Activated T-cell treated with anti-CD3 and anti-CD28 coated beads, Interleukin-2, amount 50 U/mL, for 24 hours (primary cell): ENCODE data around the gene BATF3.
"Not testable (repeated sequence)": the region's sequence is repeated elsewhere in the genome, so short reads cannot be mapped to it uniquely, and the experiment has no call there.

Experiments
- DNase-seq: peaks from one replicate; pipeline ENCODE4 v3.0.0-alpha.2; 2020
- H3K27ac Mint-ChIP-seq: 2 replicates; pipeline ENCODE4 v1.8.0; 2020; ENCODE audit warnings: mild to moderate bottlenecking, mixed read lengths
- H3K27me3 Mint-ChIP-seq: 2 replicates; pipeline ENCODE4 v1.8.0; 2020; ENCODE audit warnings: mixed read lengths
- H3K36me3 Mint-ChIP-seq: 2 replicates; pipeline ENCODE4 v1.8.0; 2020; ENCODE audit warnings: low read depth, mixed read lengths
- H3K4me1 Mint-ChIP-seq: 2 replicates; pipeline ENCODE4 v1.8.0; 2020; ENCODE audit warnings: low read depth, mixed read lengths
- H3K4me3 Mint-ChIP-seq: 2 replicates; pipeline ENCODE4 v1.8.0; 2020; ENCODE audit warnings: mild to moderate bottlenecking, moderate library complexity, mixed read lengths
- H3K9me3 Mint-ChIP-seq: 2 replicates; pipeline ENCODE4 v1.8.0; 2020; ENCODE audit warnings: mixed read lengths

The BATF3 gene

DNA sequence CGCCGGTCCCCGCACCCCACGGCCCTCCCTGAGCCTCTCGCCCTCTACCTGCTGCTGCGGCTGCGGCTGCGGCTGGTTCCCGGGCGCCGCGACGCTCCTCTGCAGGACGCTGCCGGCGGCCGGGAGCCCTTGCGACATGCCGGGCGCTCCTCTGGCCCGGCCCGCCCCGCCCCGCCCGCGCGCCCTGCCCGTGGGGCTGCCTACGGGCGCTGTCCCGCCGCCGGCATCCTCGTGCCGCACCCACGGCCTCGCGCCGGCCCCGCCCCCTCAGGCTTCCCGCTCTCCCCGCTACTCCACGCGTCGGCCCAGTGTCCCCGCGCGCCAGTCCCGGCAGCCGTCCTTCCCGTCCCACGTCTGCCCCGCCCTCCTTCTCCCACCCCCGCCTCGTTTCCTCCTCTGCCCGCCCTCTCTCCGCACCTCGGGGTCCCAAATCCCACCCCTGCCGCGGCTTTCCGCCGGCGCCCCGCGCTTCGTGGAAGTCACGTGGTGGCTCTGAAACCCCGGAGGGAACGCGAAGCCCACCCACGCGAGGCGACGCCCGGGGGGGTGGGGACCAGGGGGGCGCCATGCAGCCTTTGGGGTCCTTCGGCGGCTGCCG is at the start of gene BATF3:
TSS of gene BATF3 (minus strand) at position 216 of the 598 bp plus-strand sequence. CDS start at position 138, 78 bp downstream.
- Mint-ChIP-seq H3K4me3 (peak within 1 kb of the TSS; percentile 88), H3K27ac (peak within 1 kb of the TSS; percentile 93), H3K27me3 (peaks cover 6% of the 10 kb centered on the region), H3K36me3 (peaks cover 41% of the 10 kb centered on the region), H3K9me3 (no peaks in the 10 kb centered on the region), H3K4me1 (peaks cover 72% of the 10 kb centered on the region)
- DNase-seq = no peak

- H3K27ac Mint-ChIP-seq = no peak overlapping the region
- H3K9me3 Mint-ChIP-seq = peaks cover 3% of the 10 kb centered on the region
- no peaks in the 10 kb centered on the region for H3K27me3 Mint-ChIP-seq
- DNase-seq = no peak
- no peak overlapping the region for H3K4me3 Mint-ChIP-seq
- peaks cover 14% of the 10 kb centered on the region for H3K36me3 Mint-ChIP-seq
- H3K4me1 Mint-ChIP-seq = peaks cover 58% of the 10 kb centered on the region
Observed at GRCh38 chr1:212746546-212746945, 46.9 kb upstream of the BATF3 start.

GRCh38 chr1:212745303-212745702 is 45.7 kb upstream of the BATF3 start:
- no peak overlapping the region for H3K4me3 Mint-ChIP-seq
- peaks cover 7% of the 10 kb centered on the region for H3K9me3 Mint-ChIP-seq
- H3K4me1 Mint-ChIP-seq = peaks cover 58% of the 10 kb centered on the region
- peak overlapping the region; percentile 14 for H3K27ac Mint-ChIP-seq
- DNase-seq = no peak
- H3K27me3 Mint-ChIP-seq = no peaks in the 10 kb centered on the region
- H3K36me3 Mint-ChIP-seq = peaks cover 20% of the 10 kb centered on the region

GRCh38 chr1:212743901-212744475 is 44.3 kb upstream of the BATF3 start:
- peaks cover 27% of the 10 kb centered on the region for H3K36me3 Mint-ChIP-seq
- no peak overlapping the region for H3K27ac Mint-ChIP-seq
- H3K27me3 Mint-ChIP-seq = no peaks in the 10 kb centered on the region
- no peak for DNase-seq
- no peak overlapping the region for H3K4me3 Mint-ChIP-seq
- H3K9me3 Mint-ChIP-seq = peaks cover 7% of the 10 kb centered on the region
- H3K4me1 Mint-ChIP-seq = peaks cover 59% of the 10 kb centered on the region

DNA sequence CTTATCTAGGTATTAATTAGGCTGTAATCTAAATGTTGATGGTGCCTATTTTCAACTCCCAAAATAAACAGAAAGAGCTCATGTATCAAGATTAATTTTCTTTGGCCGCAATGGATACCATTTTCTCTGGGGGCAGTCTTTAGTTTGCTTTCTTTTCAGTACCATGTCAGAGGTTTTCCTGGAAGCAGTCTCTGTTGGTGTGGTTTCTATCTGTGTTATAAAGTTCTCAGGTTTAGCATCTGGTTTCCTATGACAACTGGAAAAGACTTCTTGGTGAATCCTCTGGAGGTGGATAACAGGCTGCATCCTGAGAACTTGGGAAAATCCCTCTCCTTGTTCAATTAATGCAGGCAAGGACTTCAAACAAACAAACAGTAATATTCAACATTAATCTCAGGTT is 38.7 kb upstream of the BATF3 start:
- Mint-ChIP-seq H3K27ac (peak overlapping the region; percentile 90), H3K9me3 (peaks cover 7% of the 10 kb centered on the region), H3K4me1 (peaks cover 39% of the 10 kb centered on the region), H3K36me3 (peaks cover 47% of the 10 kb centered on the region), H3K4me3 (peak overlapping the region; percentile 20), H3K27me3 (no peaks in the 10 kb centered on the region)
- DNase-seq = no peak

DNA sequence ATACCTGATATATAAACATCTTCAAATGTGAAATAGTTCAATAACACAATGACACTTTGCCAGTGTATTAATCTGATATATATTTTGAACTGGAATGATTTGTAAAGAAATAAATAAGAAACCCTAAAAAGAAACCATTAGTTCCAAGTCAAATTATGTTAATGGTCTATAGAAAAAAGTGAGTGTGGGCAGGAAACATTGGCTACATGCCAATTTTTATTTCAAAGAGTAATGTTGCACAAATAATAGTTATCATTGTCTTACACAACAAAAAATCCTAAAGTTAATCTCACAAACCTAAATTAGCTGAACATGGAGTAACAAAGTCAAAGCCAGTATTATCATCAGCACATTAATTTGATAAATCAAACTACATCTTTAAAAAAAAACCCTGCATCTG is 37.9 kb upstream of the BATF3 start:
- peaks cover 7% of the 10 kb centered on the region for H3K9me3 Mint-ChIP-seq

DNA sequence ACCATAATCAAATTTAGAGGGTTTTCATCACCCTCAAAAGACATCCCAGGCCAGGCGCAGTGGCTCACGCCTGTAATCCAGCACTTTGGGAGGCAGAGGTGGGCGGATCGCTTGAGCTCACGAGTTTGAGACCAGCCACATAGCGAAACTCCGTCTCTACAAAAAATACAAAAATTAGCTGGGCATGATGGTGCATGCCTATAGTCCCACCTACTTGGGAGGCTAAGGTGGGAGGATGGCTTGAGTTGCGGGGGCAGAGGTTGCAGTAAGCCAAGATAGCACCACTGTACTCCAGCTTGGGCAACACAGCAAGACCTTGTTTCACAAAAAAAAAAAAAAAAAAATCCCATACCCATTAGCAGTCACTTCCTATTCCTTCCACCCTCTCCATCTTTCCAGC is 33.5 kb upstream of the BATF3 start:
- Mint-ChIP-seq H3K27ac (no peak overlapping the region), H3K27me3 (no peaks in the 10 kb centered on the region), H3K4me1 (peaks cover 37% of the 10 kb centered on the region), H3K9me3 (no peaks in the 10 kb centered on the region), H3K4me3 (no peak overlapping the region), H3K36me3 (peaks cover 41% of the 10 kb centered on the region)
- DNase-seq = no peak

More for the DNA sequence above, 37.9 kb upstream of the BATF3 start:
- peaks cover 52% of the 10 kb centered on the region for H3K36me3 Mint-ChIP-seq
- H3K27me3 Mint-ChIP-seq = no peaks in the 10 kb centered on the region
- peaks cover 38% of the 10 kb centered on the region for H3K4me1 Mint-ChIP-seq
- H3K4me3 Mint-ChIP-seq = no peak overlapping the region
- DNase-seq = no peak
- H3K27ac Mint-ChIP-seq = peak overlapping the region; percentile 0

DNA sequence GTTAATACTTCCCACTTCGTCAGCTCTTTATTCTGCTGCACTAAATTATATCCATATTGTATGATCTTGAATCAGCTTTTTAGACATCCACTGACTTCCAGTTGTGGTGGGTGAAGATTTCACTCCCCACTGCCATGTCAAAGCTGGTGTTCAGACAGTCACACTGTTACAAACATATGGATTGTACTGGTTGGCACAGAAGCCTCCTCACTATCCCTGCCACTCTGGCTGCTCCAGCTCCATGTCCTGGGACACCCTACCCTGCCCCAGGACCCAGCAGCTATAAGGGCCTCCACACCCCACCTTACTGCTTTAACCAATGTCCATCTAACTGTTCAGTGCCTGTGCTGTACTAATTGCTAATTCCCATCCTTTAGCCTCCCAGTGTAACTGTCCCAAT is 32.0 kb upstream of the BATF3 start:
- Mint-ChIP-seq H3K9me3 (no peaks in the 10 kb centered on the region), H3K27me3 (no peaks in the 10 kb centered on the region), H3K36me3 (peaks cover 44% of the 10 kb centered on the region), H3K4me3 (no peak overlapping the region), H3K27ac (peak overlapping the region; percentile 51), H3K4me1 (peaks cover 42% of the 10 kb centered on the region)
- no peak for DNase-seq

- Mint-ChIP-seq H3K27me3 (no peaks in the 10 kb centered on the region), H3K4me3 (peak overlapping the region; percentile 16), H3K9me3 (peaks cover 5% of the 10 kb centered on the region), H3K36me3 (peaks cover 41% of the 10 kb centered on the region), H3K27ac (peak overlapping the region; percentile 91), H3K4me1 (peaks cover 54% of the 10 kb centered on the region)
- DNase-seq = no peak
Observed at GRCh38 chr1:212728606-212729005, 29.0 kb upstream of the BATF3 start.

DNA sequence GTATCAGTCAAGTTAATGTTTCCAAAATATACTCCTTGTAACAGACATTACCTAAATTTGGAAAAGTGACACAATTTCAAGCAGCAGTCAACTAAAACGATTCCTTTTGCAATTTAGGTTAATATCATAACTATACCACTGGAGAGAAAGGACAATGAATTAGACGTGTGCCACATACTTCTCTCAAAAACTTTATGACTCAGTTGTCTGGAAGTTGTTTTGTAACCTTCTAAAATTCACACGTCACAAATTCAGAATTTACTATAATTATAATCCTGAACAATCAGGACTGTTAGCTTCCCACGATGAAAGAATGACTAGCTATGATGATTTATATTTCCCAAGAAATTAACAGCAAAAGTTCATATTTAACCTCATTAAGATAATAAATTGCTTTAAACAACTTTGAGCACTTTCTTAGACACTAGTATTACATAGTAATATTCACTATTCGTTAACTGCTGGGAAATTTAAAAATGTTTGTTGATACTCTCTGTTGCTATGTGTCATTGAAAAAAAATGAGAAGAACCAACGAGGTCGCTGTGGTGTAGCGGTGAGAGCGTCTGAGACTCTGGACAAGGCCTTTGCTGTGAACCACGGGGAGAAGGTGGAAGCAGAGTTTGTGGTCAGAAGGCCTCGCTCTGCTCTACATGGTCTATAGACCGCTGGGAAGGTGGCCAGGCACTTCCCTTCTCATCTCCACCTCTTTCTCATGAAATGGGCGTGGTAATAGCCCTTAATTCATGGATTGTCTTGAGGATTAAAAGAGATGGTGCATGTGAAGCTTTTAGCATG is 27.9 kb upstream of the BATF3 start:
- no peaks in the 10 kb centered on the region for H3K27me3 Mint-ChIP-seq
- peak overlapping the region; percentile 8 for H3K4me3 Mint-ChIP-seq
- H3K4me1 Mint-ChIP-seq = peaks cover 63% of the 10 kb centered on the region
- H3K9me3 Mint-ChIP-seq = peaks cover 10% of the 10 kb centered on the region
- H3K36me3 Mint-ChIP-seq = peaks cover 41% of the 10 kb centered on the region
- DNase-seq = no peak
- H3K27ac Mint-ChIP-seq = peak overlapping the region; percentile 89

- not testable (repeated sequence) for H3K27ac Mint-ChIP-seq, H3K27me3 Mint-ChIP-seq, H3K4me3 Mint-ChIP-seq, H3K9me3 Mint-ChIP-seq, DNase-seq
- peaks cover 33% of the 10 kb centered on the region for H3K36me3 Mint-ChIP-seq
- H3K4me1 Mint-ChIP-seq = peaks cover 65% of the 10 kb centered on the region
Observed at GRCh38 chr1:212724679-212725078, 25.0 kb upstream of the BATF3 start.

- peaks cover 29% of the 10 kb centered on the region for H3K36me3 Mint-ChIP-seq
- H3K4me3 Mint-ChIP-seq = peak overlapping the region; percentile 44
- peaks cover 10% of the 10 kb centered on the region for H3K9me3 Mint-ChIP-seq
- peak overlapping the region; percentile 97 for H3K27ac Mint-ChIP-seq
- peaks cover 55% of the 10 kb centered on the region for H3K4me1 Mint-ChIP-seq
- no peak for DNase-seq
- H3K27me3 Mint-ChIP-seq = peaks cover 5% of the 10 kb centered on the region
Observed at GRCh38 chr1:212722270-212722957, 22.8 kb upstream of the BATF3 start.

GRCh38 chr1:212721388-212722247 is 22.0 kb upstream of the BATF3 start:
- H3K4me1 Mint-ChIP-seq = peaks cover 52% of the 10 kb centered on the region
- peaks cover 10% of the 10 kb centered on the region for H3K9me3 Mint-ChIP-seq
- peak overlapping the region; percentile 44 for H3K4me3 Mint-ChIP-seq
- H3K27ac Mint-ChIP-seq = peak overlapping the region; percentile 97
- peak; percentile 52 for DNase-seq
- peaks cover 23% of the 10 kb centered on the region for H3K36me3 Mint-ChIP-seq
- H3K27me3 Mint-ChIP-seq = peaks cover 5% of the 10 kb centered on the region

GRCh38 chr1:212719633-212720032 is 20.0 kb upstream of the BATF3 start:
- H3K36me3 Mint-ChIP-seq = peaks cover 12% of the 10 kb centered on the region
- no peak overlapping the region for H3K27ac Mint-ChIP-seq
- no peak overlapping the region for H3K4me3 Mint-ChIP-seq
- H3K9me3 Mint-ChIP-seq = peaks cover 8% of the 10 kb centered on the region
- H3K27me3 Mint-ChIP-seq = peaks cover 5% of the 10 kb centered on the region
- DNase-seq = no peak
- peaks cover 46% of the 10 kb centered on the region for H3K4me1 Mint-ChIP-seq
